DMS53 treated with DMSO at 0.1 percent for 48 hours (cell line): ENCODE measurements around the gene IPO11.
"Not testable (repeated sequence)": the region's sequence is repeated elsewhere in the genome, so short reads cannot be mapped to it uniquely, and the experiment has no call there.

Source experiments
- DNase-seq: peaks from one replicate; lab custom pipeline; 2025; ENCODE audit not compliant: unreplicated experiment; lab: John Stamatoyannopoulos, UW

Gene IPO11

GRCh38 chr5:62640446-62640845 lies 227.9 kb downstream of the IPO11 start:
- DNase-seq, result no peak

GRCh38 chr5:62642468-62642867 lies 229.9 kb downstream of the IPO11 start:
- DNase-seq, result no peak

- no peak for DNase-seq
Observed at GRCh38 chr5:62643556-62644451, 231.2 kb downstream of the IPO11 start.

DNA sequence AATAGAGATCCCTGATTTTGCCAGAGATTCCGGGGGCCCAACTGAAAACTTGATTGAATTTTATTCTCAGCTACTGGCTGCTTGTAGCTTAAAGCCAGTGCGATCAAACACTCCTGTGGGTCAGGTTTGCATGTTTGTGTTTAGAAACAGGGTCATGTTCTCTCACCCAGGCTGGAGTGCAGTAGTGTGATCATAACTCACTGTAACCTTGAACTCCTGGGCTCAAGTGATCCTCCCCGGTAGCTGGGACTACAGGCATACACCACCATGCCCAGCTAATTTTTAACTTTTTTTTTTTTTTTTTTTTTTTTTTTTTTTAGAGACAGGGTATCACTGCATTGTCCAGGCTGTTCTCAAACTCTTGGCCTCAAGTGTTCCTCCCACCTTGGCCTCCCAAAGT lies 232.7 kb downstream of the IPO11 start:
- DNase-seq, result no peak

GRCh38 chr5:62647241-62647640 lies 234.7 kb downstream of the IPO11 start:
- no peak for DNase-seq

DNA sequence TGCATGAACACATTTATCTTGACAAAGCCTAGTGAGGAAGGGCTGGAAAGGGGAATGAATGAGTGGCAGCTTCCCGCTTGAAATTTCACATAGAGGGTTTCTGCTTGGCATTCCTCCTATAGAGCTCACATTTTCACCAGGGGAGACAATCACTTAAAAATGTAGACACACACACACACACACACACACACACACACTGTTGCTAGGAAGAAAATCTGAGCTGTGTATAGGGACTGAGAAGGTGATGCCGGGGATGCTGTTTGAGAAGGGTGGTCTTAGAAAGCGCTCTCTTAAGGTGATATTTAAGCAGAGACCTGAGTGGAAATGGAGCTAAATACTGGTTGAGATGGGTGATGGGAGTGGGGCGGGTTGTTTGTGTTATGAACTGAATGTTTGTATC lies 236.5 kb downstream of the IPO11 start:
- DNase-seq, result no peak

- DNase-seq, result no peak
Observed at GRCh38 chr5:62649476-62650113, 237.0 kb downstream of the IPO11 start.

- no peak for DNase-seq
Observed at GRCh38 chr5:62650197-62650596, 237.6 kb downstream of the IPO11 start.

- no peak for DNase-seq
Observed at GRCh38 chr5:62652225-62652624, 239.7 kb downstream of the IPO11 start.

DNA sequence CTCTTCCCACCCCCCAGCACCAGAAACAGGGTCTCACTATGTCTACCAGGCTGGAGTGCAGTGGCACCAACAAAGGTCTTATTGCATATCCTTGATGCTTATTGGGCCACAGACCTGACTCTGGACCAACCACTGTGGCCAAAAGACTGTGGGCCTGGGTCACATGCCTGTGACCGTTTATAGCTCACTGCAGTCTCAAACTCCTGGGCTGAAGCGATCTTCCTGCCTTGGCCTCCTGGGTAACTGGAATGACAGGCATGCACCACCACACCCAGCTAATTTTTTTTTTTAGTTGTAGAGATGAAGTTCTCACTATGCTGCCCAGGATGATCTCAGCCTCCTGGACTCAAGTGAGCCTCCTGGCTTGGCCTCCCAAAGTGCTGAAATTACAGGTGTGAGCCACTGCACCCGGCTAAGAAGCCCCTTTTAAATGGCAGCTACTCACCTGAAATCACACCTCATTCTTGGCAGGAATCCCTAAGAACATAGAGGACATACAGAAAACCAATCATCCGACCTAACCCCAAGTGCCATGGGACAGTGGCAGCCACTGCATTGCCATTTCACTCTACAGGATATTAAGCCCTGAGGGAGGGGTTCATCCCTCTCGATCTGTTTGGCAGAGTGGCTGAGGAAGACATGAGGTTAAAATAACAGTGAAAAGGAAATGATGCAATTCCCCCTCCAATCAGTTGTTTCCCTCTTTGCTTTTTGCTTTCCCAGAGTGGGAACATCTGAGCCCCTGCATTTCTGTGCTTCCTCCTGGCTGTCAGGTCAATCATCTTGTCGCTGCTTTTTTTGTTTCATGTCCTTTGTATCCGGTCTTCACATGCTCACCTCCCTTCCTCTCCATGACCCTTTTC lies 240.7 kb downstream of the IPO11 start:
- DNase-seq, result no peak

DNA sequence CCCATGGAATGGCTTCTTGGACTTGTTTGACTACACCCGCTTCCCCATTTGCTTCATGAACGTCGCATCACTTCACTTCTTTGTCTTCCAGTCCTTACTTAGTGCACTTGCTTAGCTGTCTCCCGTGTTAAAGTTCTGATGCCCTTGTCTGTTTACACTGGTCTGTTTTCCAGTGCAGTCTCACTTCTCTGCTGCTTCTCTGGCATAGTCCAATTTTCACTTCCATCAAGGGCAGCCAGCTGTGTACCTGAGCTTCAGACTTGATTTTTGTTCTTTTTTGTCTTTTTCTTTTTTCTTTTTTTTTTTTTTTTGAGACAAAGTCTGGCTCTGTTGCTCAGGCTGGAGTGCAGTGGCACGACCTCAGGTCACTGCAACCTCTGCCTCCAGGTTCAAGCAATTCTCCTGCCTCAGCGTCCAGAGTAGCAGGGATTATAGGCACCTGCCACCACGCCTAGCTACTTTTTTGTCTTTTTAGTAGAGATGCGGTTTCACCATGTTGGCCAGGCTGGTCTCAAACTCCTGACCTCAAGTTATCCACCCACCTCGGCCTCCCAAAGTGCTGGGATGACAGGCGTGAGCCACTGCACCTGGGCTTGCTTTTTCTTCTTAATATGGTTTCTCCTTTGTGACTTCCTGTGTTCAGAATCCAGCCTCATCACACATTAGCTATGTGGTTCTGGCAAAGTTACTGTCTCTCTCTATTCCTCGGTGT lies 241.5 kb downstream of the IPO11 start:
- DNase-seq, result no peak

GRCh38 chr5:62657772-62658171 lies 245.2 kb downstream of the IPO11 start:
- not testable (repeated sequence) for DNase-seq

- no peak for DNase-seq
Observed at GRCh38 chr5:62661126-62661525, 248.6 kb downstream of the IPO11 start.

DNA sequence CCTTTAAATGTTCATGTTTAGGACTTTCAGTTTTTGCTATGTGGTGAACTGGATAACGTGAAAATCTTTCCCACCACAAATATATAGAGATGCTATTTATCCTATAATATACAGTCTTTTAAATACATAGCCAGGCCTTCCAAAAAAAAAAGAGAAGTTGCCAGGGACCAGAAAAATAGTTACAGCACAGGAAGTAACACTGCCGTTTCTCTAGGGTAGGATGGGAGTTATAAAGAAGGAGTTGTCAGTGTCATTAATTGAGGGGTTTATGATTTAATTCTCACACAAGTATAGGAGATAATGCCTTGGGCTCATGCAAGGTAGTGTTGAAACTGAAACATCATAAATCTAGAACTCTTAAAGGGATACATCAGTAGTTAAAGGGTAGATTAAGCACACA lies 250.0 kb downstream of the IPO11 start:
- DNase-seq, result no peak

DNA sequence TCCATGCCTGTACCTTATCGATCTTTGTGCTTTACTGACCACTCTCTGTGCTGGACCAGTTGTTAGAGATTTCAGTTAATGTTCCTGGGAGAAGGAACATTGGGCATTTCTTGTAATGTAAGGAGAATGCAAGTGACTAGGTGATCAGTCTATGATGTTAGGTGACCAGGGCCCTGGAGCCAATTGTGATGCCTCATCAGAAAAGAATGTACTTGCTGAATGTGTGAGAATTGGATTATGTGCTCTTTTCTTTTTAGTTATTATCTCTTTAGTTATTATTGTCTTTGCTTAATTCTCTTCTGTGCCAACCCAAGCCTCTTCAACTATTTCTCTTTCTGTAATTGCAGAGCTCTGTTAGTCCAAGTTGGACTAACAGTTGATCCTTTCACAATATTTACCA lies 258.9 kb downstream of the IPO11 start:
- DNase-seq, result no peak

- DNase-seq, result not testable (repeated sequence)
Observed at GRCh38 chr5:62676596-62676995, 264.0 kb downstream of the IPO11 start.
